Osteocyte (in vitro differentiated cells): ENCODE data around the gene CIB4. TPM values are rescaled to one million over a fixed set of nuclear protein-coding genes. Genes with fewer than 3 reads are reported as not detected.
A peak's percentile ranks its signal among the peaks of the same experiment; 100 is the strongest.

ENCODE experiments used
- DNase-seq: peaks from one replicate; pipeline ENCODE4 v3.0.0; 2021; ENCODE audit warnings: mixed read lengths; ENCODE audit not compliant: unreplicated experiment; ENCODE audit errors: extremely low spot score
- H3K27ac Mint-ChIP-seq: one replicate; pipeline ENCODE4 v1.8.0; 2021; ENCODE audit warnings: mild to moderate bottlenecking, mixed read lengths; ENCODE audit not compliant: unreplicated experiment
- H3K27me3 Mint-ChIP-seq: one replicate; pipeline ENCODE4 v1.8.0; 2021; ENCODE audit warnings: mixed read lengths; ENCODE audit not compliant: unreplicated experiment
- H3K36me3 Mint-ChIP-seq: one replicate; pipeline ENCODE4 v1.8.0; 2021; ENCODE audit warnings: mixed read lengths; ENCODE audit not compliant: unreplicated experiment
- H3K4me1 Mint-ChIP-seq: one replicate; pipeline ENCODE4 v1.8.0; 2021; ENCODE audit warnings: mixed read lengths; ENCODE audit not compliant: unreplicated experiment
- H3K4me3 Mint-ChIP-seq: one replicate; pipeline ENCODE4 v1.8.0; 2021; ENCODE audit warnings: mild to moderate bottlenecking, moderate library complexity, mixed read lengths; ENCODE audit not compliant: unreplicated experiment
- H3K9me3 Mint-ChIP-seq: one replicate; pipeline ENCODE4 v1.8.0; 2021; ENCODE audit warnings: mixed read lengths; ENCODE audit not compliant: unreplicated experiment
- CTCF ChIP-seq: fragments of 200-600 bp; sonication (generic); IDR thresholded peaks from 2 replicates; pipeline ENCODE4 v1.5.0; 2021; ENCODE audit warnings: antibody characterized with exemption, mild to moderate bottlenecking, moderate library complexity
- total RNA-seq: library from RNA; stranded (reverse); gene quantifications from 2 replicates; pipeline ENCODE4 v1.2.1, GENCODE V29; 2021

Gene CIB4
- total RNA-seq, 1 donor from 2014 or later: not detected

- Mint-ChIP-seq H3K27ac (no peak overlapping the region), H3K4me1 (no peaks in the 10 kb centered on the region), H3K4me3 (no peak overlapping the region), H3K9me3 (no peaks in the 10 kb centered on the region), H3K36me3 (no peaks in the 10 kb centered on the region), H3K27me3 (peaks cover 52% of the 10 kb centered on the region)
- TF ChIP-seq CTCF: no peak
- DNase-seq: no peak
Measured at GRCh38 chr2:26598996-26599373, 42.2 kb downstream of the CIB4 start.

GRCh38 chr2:26598336-26598995 is 42.7 kb downstream of the CIB4 start:
- Mint-ChIP-seq H3K27ac (no peak overlapping the region), H3K9me3 (no peaks in the 10 kb centered on the region), H3K4me3 (no peak overlapping the region), H3K27me3 (peaks cover 56% of the 10 kb centered on the region), H3K4me1 (no peaks in the 10 kb centered on the region), H3K36me3 (no peaks in the 10 kb centered on the region)
- no peak for TF ChIP-seq CTCF
- DNase-seq: peak; percentile 68

GRCh38 chr2:26597197-26597596 is 44.0 kb downstream of the CIB4 start:
- H3K27me3 Mint-ChIP-seq: peaks cover 58% of the 10 kb centered on the region
- H3K9me3 Mint-ChIP-seq: no peaks in the 10 kb centered on the region
- DNase-seq: no peak
- H3K36me3 Mint-ChIP-seq: no peaks in the 10 kb centered on the region
- TF ChIP-seq CTCF: no peak
- no peaks in the 10 kb centered on the region for H3K4me1 Mint-ChIP-seq
- H3K27ac Mint-ChIP-seq: no peak overlapping the region
- no peak overlapping the region for H3K4me3 Mint-ChIP-seq

- H3K27ac Mint-ChIP-seq: no peak overlapping the region
- H3K4me3 Mint-ChIP-seq: no peak overlapping the region
- no peaks in the 10 kb centered on the region for H3K36me3 Mint-ChIP-seq
- H3K27me3 Mint-ChIP-seq: peaks cover 58% of the 10 kb centered on the region
- no peak for TF ChIP-seq CTCF
- H3K9me3 Mint-ChIP-seq: no peaks in the 10 kb centered on the region
- DNase-seq: peak; percentile 36
- no peaks in the 10 kb centered on the region for H3K4me1 Mint-ChIP-seq
Measured at GRCh38 chr2:26595146-26595545, 46.0 kb downstream of the CIB4 start.

GRCh38 chr2:26591619-26592505 is 49.3 kb downstream of the CIB4 start:
- Mint-ChIP-seq H3K27me3 (peaks cover 54% of the 10 kb centered on the region), H3K4me1 (no peaks in the 10 kb centered on the region), H3K27ac (no peak overlapping the region), H3K4me3 (no peak overlapping the region), H3K9me3 (no peaks in the 10 kb centered on the region), H3K36me3 (no peaks in the 10 kb centered on the region)
- TF ChIP-seq CTCF: no peak
- peak; percentile 67 for DNase-seq
